GM12878 (cell line): ENCODE measurements around the gene SLC35F3. TPM values are rescaled to one million over a fixed set of nuclear protein-coding genes. Genes with fewer than 3 reads are reported as not detected.
A peak's percentile ranks its signal among the peaks of the same experiment; 100 is the strongest.

Experiments
- ATAC-seq: fragments of 200-7000 bp; cut with Tn5 transposase; 3 replicates; pipeline ENCODE4 v1.9.1; 2020; ENCODE audit warnings: mild to moderate bottlenecking, moderate library complexity
- BruUV-seq: library from RNA; stranded (reverse); fragments of 400-500 nt; replicated peaks from 2 replicates; lab custom pipeline; 2021; lab: Mats Ljungman, UMichigan
- CTCF ChIA-PET: fragments of 300-600 bp; sonication (Branson Sonifier 250); formaldehyde crosslinking; extraction: SDS; loops from one replicate; lab custom pipeline; 2021; ENCODE audit warnings: inconsistent platforms; lab: Yijun Ruan, JAX
- POLR2A ChIA-PET: fragments of 350-600 bp; formaldehyde crosslinking; extraction: SDS; loops from one replicate; lab custom pipeline; 2021; ENCODE audit warnings: inconsistent platforms; lab: Charles Lee
- RAD21 ChIA-PET: fragments of 300-600 bp; sonication (Branson Sonifier 250); formaldehyde crosslinking; loops from one replicate; lab custom pipeline; 2023; ENCODE audit warnings: antibody characterized with exemption; ENCODE audit not compliant: unreplicated experiment; lab: Charles Lee
- SMC1A ChIA-PET: fragments of 300-600 bp; sonication (Branson Sonifier 250); formaldehyde crosslinking; loops from one replicate; lab custom pipeline; 2023; ENCODE audit not compliant: unreplicated experiment, uncharacterized antibody; lab: Charles Lee
- DNase-seq: peaks from one replicate; pipeline ENCODE4 v3.0.0-alpha.2; 2011; ENCODE audit warnings: low read depth, low spot score
- FAIRE-seq: peaks from 3 replicates; lab custom pipeline; 2011; peaks lifted over from hg19 to GRCh38; lab: Jason Lieb, UNC
- H2AFZ ChIP-seq: 2 replicates; pipeline ENCODE4 v1.6.0; 2011; ENCODE audit warnings: low read depth, low read length, control low read depth; ENCODE audit not compliant: control insufficient read depth
- H3K27ac ChIP-seq: 2 replicates; pipeline ENCODE4 v1.5.1; 2011; ENCODE audit warnings: control low read depth; ENCODE audit not compliant: control insufficient read depth, insufficient read depth
- H3K27me3 ChIP-seq, 2 experiments: replicated peaks in 1 of 2; 2 replicates each; pipeline versions ENCODE4 v1.6.0 to v1.6.1; 2011; ENCODE audit warnings: low read length in 1 of 2; ENCODE audit not compliant: control insufficient read depth in 2 of 2, insufficient read depth in 2 of 2
- H3K36me3 ChIP-seq, 2 experiments: 2 replicates each; pipeline ENCODE4 v1.5.1; 2011; ENCODE audit warnings: low read length in 1 of 2; ENCODE audit not compliant: control insufficient read depth in 2 of 2, insufficient read depth in 2 of 2
- H3K4me1 ChIP-seq: 2 replicates; pipeline ENCODE4 v1.6.1; 2011; ENCODE audit warnings: mild to moderate bottlenecking, low read length, moderate library complexity, mixed read lengths; ENCODE audit not compliant: control insufficient read depth, insufficient read depth
- H3K4me2 ChIP-seq: 2 replicates; pipeline ENCODE4 v1.6.0; 2011; ENCODE audit warnings: control low read depth; ENCODE audit not compliant: control insufficient read depth, insufficient read depth
- H3K4me3 ChIP-seq: fragments of 200-600 bp; sonication (generic); 2 replicates; pipeline ENCODE4 v1.5.1; 2016
- H3K79me2 ChIP-seq: 2 replicates; pipeline ENCODE4 v1.6.0; 2011; ENCODE audit warnings: low read length; ENCODE audit not compliant: control insufficient read depth, insufficient read depth
- H3K9ac ChIP-seq: 2 replicates; pipeline ENCODE4 v1.8.0; 2011; ENCODE audit warnings: low read length, control low read depth, mixed read lengths; ENCODE audit not compliant: control insufficient read depth, insufficient read depth
- H3K9me3 ChIP-seq: replicated peaks from 3 replicates; pipeline ENCODE4 v1.5.1; 2011; ENCODE audit warnings: mild to moderate bottlenecking, low read length; ENCODE audit not compliant: control insufficient read depth, insufficient read depth
- H4K20me1 ChIP-seq: 2 replicates; pipeline ENCODE4 v1.6.0; 2011; ENCODE audit not compliant: control insufficient read depth, insufficient read depth
- BRCA1 ChIP-seq: IDR thresholded peaks from 2 replicates; pipeline ENCODE4 v1.6.1; 2011; ENCODE audit warnings: low read depth, low read length, improper control_type of control experiment
- CBX5 ChIP-seq: sonication (generic); IDR thresholded peaks from 2 replicates; pipeline ENCODE4 v1.6.1; 2016; ENCODE audit warnings: low read depth, moderate library complexity, mild to moderate bottlenecking, inconsistent platforms
- CEBPB ChIP-seq, 2 experiments: fragments of 150-350 bp in 1 of 2; IDR thresholded peaks; 2 replicates each; pipeline ENCODE4 v1.6.1; 2012 to 2014; ENCODE audit warnings: low read depth in 2 of 2, low read length in 2 of 2, borderline replicate concordance in 1 of 2, inconsistent platforms in 1 of 2
- CHD2 ChIP-seq: IDR thresholded peaks from 2 replicates; pipeline ENCODE4 v1.6.1; 2011; ENCODE audit warnings: low read depth, low read length, improper control_type of control experiment, borderline replicate concordance
- ESRRA ChIP-seq: IDR thresholded peaks from 2 replicates; pipeline ENCODE4 v1.6.1; 2012; ENCODE audit warnings: mild to moderate bottlenecking, low read length, improper control_type of control experiment
- JUNB ChIP-seq: IDR thresholded peaks from 2 replicates; pipeline ENCODE4 v1.6.1; 2016; ENCODE audit warnings: antibody characterized with exemption, mild to moderate bottlenecking
- JUND ChIP-seq: IDR thresholded peaks from 2 replicates; pipeline ENCODE4 v1.6.1; 2012; ENCODE audit warnings: low read depth, mild to moderate bottlenecking, low read length, improper control_type of control experiment, moderate library complexity
- NKRF ChIP-seq: fragments of 450-650 bp; conservative IDR thresholded peaks from 2 replicates; pipeline ENCODE4 v1.6.1; 2017; ENCODE audit warnings: mild to moderate bottlenecking, moderate library complexity
- STAT3 ChIP-seq: IDR thresholded peaks from 2 replicates; pipeline ENCODE4 v1.6.1; 2011; ENCODE audit warnings: low read depth, low read length, improper control_type of control experiment
- TCF3 ChIP-seq: IDR thresholded peaks from 2 replicates; pipeline ENCODE4 v1.6.1; 2012; ENCODE audit warnings: low read depth, mild to moderate bottlenecking, low read length, borderline replicate concordance; ENCODE audit not compliant: insufficient read depth
- ZBTB33 ChIP-seq: fragments of 450-650 bp; IDR thresholded peaks from 2 replicates; pipeline ENCODE4 v1.6.1; 2017; ENCODE audit warnings: mild to moderate bottlenecking
- ZSCAN29 ChIP-seq: fragments of 450-650 bp; IDR thresholded peaks from 2 replicates; pipeline ENCODE4 v1.6.1; 2017; ENCODE audit warnings: mild to moderate bottlenecking, moderate library complexity
- WGBS: methylation state at CpG from one replicate; pipeline ENCODE4 v1.1.6; 2016; ENCODE audit warnings: low lambda C conversion rate; ENCODE audit not compliant: insufficient replicate concordance, insufficient coverage; ENCODE audit errors: missing lambda C conversion rate; 5-methylcytosine and 5-hydroxymethylcytosine counted together
- in situ Hi-C: fragments of 300-500 bp; cut with MboI; formaldehyde crosslinking; loops from 9 replicates; pipeline ENCODE4 v1.14.3; 2018; ENCODE audit warnings: mixed read lengths
- intact Hi-C: fragments of 100-400 bp; cut with micrococcal nuclease; formaldehyde crosslinking; loops from one replicate; pipeline ENCODE4 v1.14.2; 2022; ENCODE audit not compliant: unreplicated experiment
- polyA plus RNA-seq, 11 experiments: library from polyadenylated mRNA; depleted of rRNA in 4 of 11; unstranded in 6 of 11; stranded (reverse) in 5 of 11; fragments of >200 nt; fragmentation: Nextera tagmentation in 4 of 11; fragmentation: Illumina TruSeq in 1 of 11; extraction: Ambion mirVana in 4 of 11; extraction: Trizol in 1 of 11; gene quantifications; 1 replicate in 1 of 11; 2 replicates in 10 of 11; pipeline versions ENCODE4 v1.2.1 to v1.2.3, GENCODE V29; 2011 to 2016; ENCODE audit warnings: inconsistent platforms in 2 of 11, missing spikeins in 2 of 11, low read depth in 1 of 11
- total RNA-seq, 4 experiments: library from RNA; depleted of rRNA in 3 of 4; stranded (reverse); fragments of >200 nt in 3 of 4; fragmentation: Illumina TruSeq in 1 of 4; extraction: Trizol in 1 of 4; gene quantifications; 2 replicates each; pipeline versions ENCODE4 v1.2.1 to v1.2.3, GENCODE V29; 2013 to 2021

SLC35F3 gene
- total and polyA plus RNA-seq, 10 of the 15 experiments (the other 5 are each of a cell fraction or from before 2014, with no cell fraction given) = 1.0 to 8.6 (median 5.7) TPM

- no peak overlapping the region for H2AFZ ChIP-seq
- no peak for FAIRE-seq
- SMC1A ChIA-PET = interaction anchor here (0.9 to 1.1 kb wide), 2 partner anchors 10 to 112 kb away, joined by 3 read pairs; no protein-coding TSS in a partner anchor
- no peaks in the 10 kb centered on the region for H3K9me3 ChIP-seq
- ATAC-seq = no peak
- TF ChIP-seq CBX5 (no peak), JUNB (no peak)
- CTCF ChIA-PET = interaction anchor here (0.6 to 7.9 kb wide), 4 partner anchors 11 to 1091 kb away, joined by 3 to 127 read pairs (median 16); no protein-coding TSS in a partner anchor
- intact Hi-C loops = loop anchor here (5.0 kb wide), 1 partner anchor 213 kb away; no protein-coding TSS in a partner anchor
- POLR2A ChIA-PET = no interaction called here
- no peaks in the 10 kb centered on the region for H3K36me3 ChIP-seq
- RAD21 ChIA-PET = interaction anchor here (1.1 to 1.5 kb wide), 2 partner anchors 9 to 45 kb away, joined by 3 read pairs; no protein-coding TSS in a partner anchor
- no peak overlapping the region for H3K9ac ChIP-seq
- 59% methylated on average over 6 of the region's 6 CpGs for WGBS
- peaks cover 5% of the 10 kb centered on the region for H3K4me1 ChIP-seq
- no peak for DNase-seq
- H3K4me3 ChIP-seq = no peak overlapping the region
- no peaks in the 10 kb centered on the region for H3K27me3 ChIP-seq
- in situ Hi-C loops = loop anchor here (25.0 kb wide), 1 partner anchor 113 kb away; no protein-coding TSS in a partner anchor
- BruUV-seq = no TSS peak
- H3K4me2 ChIP-seq = no peak overlapping the region
- no peak overlapping the region for H3K27ac ChIP-seq
- H3K79me2 ChIP-seq = no peaks in the 10 kb centered on the region
- no peaks in the 10 kb centered on the region for H4K20me1 ChIP-seq
Measured at GRCh38 chr1:234324821-234325220, 420.3 kb downstream of the SLC35F3 start.

GRCh38 chr1:234325878-234326496, 421.5 kb downstream of the SLC35F3 start:
- Histone ChIP-seq H3K9ac (no peak overlapping the region), H3K27me3 (no peaks in the 10 kb centered on the region), H3K4me3 (no peak overlapping the region), H2AFZ (peak overlapping the region; percentile 59), H4K20me1 (no peaks in the 10 kb centered on the region), H3K9me3 (no peaks in the 10 kb centered on the region), H3K36me3 (no peaks in the 10 kb centered on the region), H3K4me1 (peaks cover 5% of the 10 kb centered on the region), H3K79me2 (no peaks in the 10 kb centered on the region), H3K4me2 (peak overlapping the region; percentile 38; the same call in 1 of the 2 replicates), H3K27ac (no peak overlapping the region)
- no TSS peak for BruUV-seq
- ChIA-PET CTCF (interaction anchor here (0.7 to 7.9 kb wide), 12 partner anchors 10 to 1029 kb away, joined by 3 to 127 read pairs (median 4); no protein-coding TSS in a partner anchor), POLR2A (no interaction called here), SMC1A (interaction anchor here (3.1 to 5.1 kb wide), 2 partner anchors 16 to 113 kb away, joined by 15 to 30 read pairs; no protein-coding TSS in a partner anchor), RAD21 (interaction anchor here (1.1 to 1.3 kb wide), 2 partner anchors 16 to 132 kb away, joined by 3 read pairs; no protein-coding TSS in a partner anchor)
- FAIRE-seq (peak; percentile 23), DNase-seq (no peak), ATAC-seq (peak; percentile 53)
- in situ Hi-C loops = no loop called here
- WGBS = 22% methylated on average over 7 of the region's 7 CpGs
- intact Hi-C loops = loop anchor here (1.0 to 5.0 kb wide), 4 partner anchors 113 to 214 kb away; no protein-coding TSS in a partner anchor
- TF ChIP-seq ZBTB33 (no peak), ESRRA (no peak), NKRF (no peak), BRCA1 (no peak), CHD2 (no peak), JUND (no peak), ZSCAN29 (no peak), TCF3 (no peak), CEBPB (IDR thresholded peaks at IDR 0.05; ENCODE audit: borderline replicate concordance in 1 of 2, low read depth in 2 of 2, low read length in 2 of 2) (no peak), STAT3 (no peak)
